ENCODE results near the gene NDFIP2.

NDFIP2 gene

GRCh38 chr13:79500829-79501228 is 19.9 kb downstream of the NDFIP2 start:
- no peak for DNase-seq

- no peak for DNase-seq
Measured at GRCh38 chr13:79501538-79502232, 20.7 kb downstream of the NDFIP2 start.

GRCh38 chr13:79502859-79503468 is 22.0 kb downstream of the NDFIP2 start:
- DNase-seq, result no peak

- DNase-seq, result no peak
Measured at GRCh38 chr13:79503473-79504017, 22.6 kb downstream of the NDFIP2 start.

- no peak for DNase-seq
Measured at GRCh38 chr13:79508224-79508961, 27.4 kb downstream of the NDFIP2 start.

GRCh38 chr13:79511611-79512010 is 30.7 kb downstream of the NDFIP2 start:
- no peak for DNase-seq

GRCh38 chr13:79512950-79513349 is 32.0 kb downstream of the NDFIP2 start:
- DNase-seq, result no peak

GRCh38 chr13:79516595-79516994 is 35.6 kb downstream of the NDFIP2 start:
- no peak for DNase-seq

- no peak for DNase-seq
Measured at GRCh38 chr13:79519255-79519654, 38.3 kb downstream of the NDFIP2 start.

- DNase-seq, result no peak
Measured at GRCh38 chr13:79522583-79522982, 41.6 kb downstream of the NDFIP2 start.

- no peak for DNase-seq
Measured at GRCh38 chr13:79525064-79525857, 44.3 kb downstream of the NDFIP2 start.

- DNase-seq, result no peak
Measured at GRCh38 chr13:79527698-79528097, 46.7 kb downstream of the NDFIP2 start.

- DNase-seq, result no peak
Measured at GRCh38 chr13:79528356-79528755, 47.4 kb downstream of the NDFIP2 start.

- DNase-seq, result no peak
Measured at GRCh38 chr13:79528759-79529191, 47.8 kb downstream of the NDFIP2 start.

GRCh38 chr13:79529817-79530216 is 48.9 kb downstream of the NDFIP2 start:
- DNase-seq, result no peak

GRCh38 chr13:79530270-79530669 is 49.3 kb downstream of the NDFIP2 start:
- no peak for DNase-seq

- no peak for DNase-seq
Measured at GRCh38 chr13:79531542-79532254, 50.7 kb downstream of the NDFIP2 start.

GRCh38 chr13:79532576-79532975 is 51.6 kb downstream of the NDFIP2 start:
- no peak for DNase-seq

- no peak for DNase-seq
Measured at GRCh38 chr13:79533781-79534400, 52.9 kb downstream of the NDFIP2 start.

- DNase-seq, result no peak
Measured at GRCh38 chr13:79534596-79534995, 53.6 kb downstream of the NDFIP2 start.

- DNase-seq, result no peak
Measured at GRCh38 chr13:79538757-79539156, 57.8 kb downstream of the NDFIP2 start.

GRCh38 chr13:79540504-79540903 is 59.5 kb downstream of the NDFIP2 start:
- DNase-seq, result no peak

All from NCI-H526 treated with DMSO at 0.1 percent for 48 hours (cell line).